ENCODE measurements around the gene ZNF277.

The ZNF277 gene

GRCh38 chr7:112204499-112205342, 1.8 kb upstream of the ZNF277 start:
- TF ChIP-seq CTCF (IDR thresholded peaks at IDR 0.05; ENCODE audit: insufficient read depth, low read length, missing control alignments): no peak
- no peak for DNase-seq (ENCODE audit: low read depth, low spot score)

GRCh38 chr7:112205343-112206237, 905 bp upstream of the ZNF277 start:
- DNase-seq (ENCODE audit: low read depth, low spot score): no peak
- no peak for TF ChIP-seq CTCF (IDR thresholded peaks at IDR 0.05; ENCODE audit: insufficient read depth, low read length, missing control alignments)
- H3K4me3 ChIP-seq (ENCODE audit: low read depth, low read length): peak overlapping the region; percentile 95
- POLR2A ChIA-PET: interaction anchor here (0.7 to 3.6 kb wide), 4 partner anchors 27 to 245 kb away, joined by 3 to 26 read pairs (median 4); partner anchors contain the start of gene IFRD1
- CTCF ChIA-PET: interaction anchor here (0.7 to 1.6 kb wide), 6 partner anchors 9 to 464 kb away, joined by 3 to 5 read pairs (median 4); no protein-coding TSS in a partner anchor

More at GRCh38 chr7:112204499-112205342, 1.8 kb upstream of the ZNF277 start:
- H3K4me3 ChIP-seq (ENCODE audit: low read depth, low read length): peak overlapping the region; percentile 95
- ChIA-PET POLR2A (interaction anchor here (0.7 to 3.6 kb wide), 2 partner anchors 61 to 246 kb away, joined by 5 to 26 read pairs; partner anchors contain the start of gene IFRD1), CTCF (interaction anchor here (0.7 to 1.6 kb wide), 4 partner anchors 10 to 463 kb away, joined by 3 to 5 read pairs (median 4); no protein-coding TSS in a partner anchor)

GRCh38 chr7:112206991-112207592, 597 bp downstream of the ZNF277 start:
- POLR2A ChIA-PET: interaction anchor here (0.6 to 3.6 kb wide), 2 partner anchors 244 to 355 kb away, joined by 3 to 26 read pairs; partner anchors contain the start of gene IFRD1
- DNase-seq (ENCODE audit: low read depth, low spot score): no peak

GRCh38 chr7:112207765-112208164, 1.3 kb downstream of the ZNF277 start:
- POLR2A ChIA-PET: no interaction called here
- H3K4me3 ChIP-seq (ENCODE audit: low read depth, low read length): peak overlapping the region; percentile 95
- CTCF ChIA-PET: interaction anchor here (1.1 kb wide), 2 partner anchors 16 to 202 kb away, joined by 3 read pairs; no protein-coding TSS in a partner anchor
- DNase-seq (ENCODE audit: low read depth, low spot score): no peak
- no peak for TF ChIP-seq CTCF (IDR thresholded peaks at IDR 0.05; ENCODE audit: insufficient read depth, low read length, missing control alignments)

More at GRCh38 chr7:112206991-112207592, 597 bp downstream of the ZNF277 start:
- no peak for TF ChIP-seq CTCF (IDR thresholded peaks at IDR 0.05; ENCODE audit: insufficient read depth, low read length, missing control alignments)
- CTCF ChIA-PET: interaction anchor here (0.6 to 1.4 kb wide), 7 partner anchors 10 to 352 kb away, joined by 3 read pairs; no protein-coding TSS in a partner anchor
- H3K4me3 ChIP-seq (ENCODE audit: low read depth, low read length): peak overlapping the region; percentile 95

GRCh38 chr7:112211348-112211907, 4.9 kb downstream of the ZNF277 start:
- no peak for TF ChIP-seq CTCF (IDR thresholded peaks at IDR 0.05; ENCODE audit: insufficient read depth, low read length, missing control alignments)
- no peak overlapping the region for H3K4me3 ChIP-seq (ENCODE audit: low read depth, low read length)
- ChIA-PET POLR2A (no interaction called here), CTCF (no interaction called here)
- DNase-seq (ENCODE audit: low read depth, low spot score): no peak
